Activated CD4-positive, alpha-beta memory T cell treated with anti-CD3 and anti-CD28 coated beads for 36 hours (primary cell): ENCODE measurements around the gene GPR146. TPM values are rescaled to one million over a fixed set of nuclear protein-coding genes. Genes with fewer than 3 reads are reported as not detected.
"Not testable (repeated sequence)": the region's sequence is repeated elsewhere in the genome, so short reads cannot be mapped to it uniquely, and the experiment has no call there.

Experiments used
- CTCF ChIA-PET: fragments of 350-600 bp; sonication (Branson Sonifier 250); formaldehyde crosslinking; loops from one replicate; lab custom pipeline; 2021; ENCODE audit warnings: antibody characterized with exemption, inconsistent platforms; lab: Charles Lee
- POLR2A ChIA-PET: fragments of 350-600 bp; sonication (Branson Sonifier 250); formaldehyde crosslinking; loops from one replicate; lab custom pipeline; 2021; ENCODE audit warnings: antibody characterized with exemption; lab: Charles Lee
- DNase-seq: peaks from one replicate; pipeline ENCODE4 v3.0.0-alpha.2; 2020
- H3K27ac Mint-ChIP-seq: one replicate; pipeline ENCODE4 v1.8.0; 2021; ENCODE audit warnings: mixed read lengths
- H3K27me3 Mint-ChIP-seq: one replicate; pipeline ENCODE4 v1.8.0; 2021; ENCODE audit warnings: mixed read lengths
- H3K36me3 Mint-ChIP-seq: one replicate; pipeline ENCODE4 v1.8.0; 2021; ENCODE audit warnings: mixed read lengths
- H3K4me1 Mint-ChIP-seq: one replicate; pipeline ENCODE4 v1.8.0; 2021; ENCODE audit warnings: low read depth, mixed read lengths
- H3K4me3 Mint-ChIP-seq: one replicate; pipeline ENCODE4 v1.8.0; 2021; ENCODE audit warnings: mild to moderate bottlenecking, mixed read lengths
- H3K9me3 Mint-ChIP-seq: one replicate; pipeline ENCODE4 v1.8.0; 2021; ENCODE audit warnings: mixed read lengths
- intact Hi-C: fragments of 100-400 bp; cut with micrococcal nuclease; formaldehyde crosslinking; loops from one replicate; pipeline ENCODE4 v1.15.1; 2023
- total RNA-seq, 2 experiments: library from RNA; stranded (reverse); gene quantifications; one replicate each; pipeline ENCODE4 v1.2.3, GENCODE V29; 2021

Gene GPR146
- total RNA-seq, 2 experiments from 2014 or later = 1.6 to 2.1 TPM

DNA sequence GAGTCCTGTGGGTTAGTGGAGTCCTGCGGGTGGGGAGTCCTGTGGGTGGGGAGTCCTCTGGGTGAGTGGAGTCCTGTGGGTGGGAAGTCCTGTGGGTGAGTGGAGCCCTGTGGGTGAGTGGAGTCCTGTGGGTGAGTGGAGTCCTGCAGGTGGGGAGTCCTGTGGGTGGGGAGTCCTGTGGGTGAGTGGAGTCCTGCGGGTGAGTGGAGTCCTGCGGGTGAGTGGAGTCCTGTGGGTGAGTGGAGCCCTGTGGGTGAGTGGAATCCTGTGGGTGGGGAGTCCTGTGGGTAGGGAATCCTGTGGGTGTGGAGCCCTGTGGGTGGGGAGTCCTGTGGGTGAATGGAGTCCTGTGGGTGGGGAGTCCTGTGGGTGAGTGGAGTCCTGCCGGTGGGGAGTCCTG is 42.3 kb upstream of the GPR146 start:
- H3K36me3 Mint-ChIP-seq, POLR2A ChIA-PET, H3K27ac Mint-ChIP-seq, CTCF ChIA-PET, H3K9me3 Mint-ChIP-seq, DNase-seq, H3K27me3 Mint-ChIP-seq, H3K4me3 Mint-ChIP-seq, intact Hi-C loops, H3K4me1 Mint-ChIP-seq: not testable (repeated sequence)

DNA sequence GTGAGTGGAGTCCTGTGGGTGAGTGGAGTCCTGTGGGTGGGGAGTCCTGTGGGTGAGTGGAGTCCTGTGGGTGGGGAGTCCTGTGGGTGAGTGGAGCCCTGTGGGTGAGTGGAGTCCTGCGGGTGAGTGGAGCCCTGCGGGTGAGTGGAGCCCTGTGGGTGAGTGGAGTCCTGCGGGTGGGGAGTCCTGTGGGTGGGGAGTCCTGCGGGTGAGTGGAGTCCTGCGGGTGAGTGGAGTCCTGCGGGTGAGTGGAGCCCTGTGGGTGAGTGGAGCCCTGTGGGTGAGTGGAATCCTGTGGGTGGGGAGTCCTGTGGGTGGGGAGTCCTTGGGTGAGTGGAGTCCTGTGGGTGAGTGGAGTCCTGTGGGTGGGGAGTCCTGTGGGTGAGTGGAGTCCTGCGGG is 41.9 kb upstream of the GPR146 start:
- H3K27ac Mint-ChIP-seq, DNase-seq, H3K4me3 Mint-ChIP-seq, H3K9me3 Mint-ChIP-seq, intact Hi-C loops, H3K27me3 Mint-ChIP-seq, CTCF ChIA-PET, POLR2A ChIA-PET, H3K36me3 Mint-ChIP-seq, H3K4me1 Mint-ChIP-seq: not testable (repeated sequence)

DNA sequence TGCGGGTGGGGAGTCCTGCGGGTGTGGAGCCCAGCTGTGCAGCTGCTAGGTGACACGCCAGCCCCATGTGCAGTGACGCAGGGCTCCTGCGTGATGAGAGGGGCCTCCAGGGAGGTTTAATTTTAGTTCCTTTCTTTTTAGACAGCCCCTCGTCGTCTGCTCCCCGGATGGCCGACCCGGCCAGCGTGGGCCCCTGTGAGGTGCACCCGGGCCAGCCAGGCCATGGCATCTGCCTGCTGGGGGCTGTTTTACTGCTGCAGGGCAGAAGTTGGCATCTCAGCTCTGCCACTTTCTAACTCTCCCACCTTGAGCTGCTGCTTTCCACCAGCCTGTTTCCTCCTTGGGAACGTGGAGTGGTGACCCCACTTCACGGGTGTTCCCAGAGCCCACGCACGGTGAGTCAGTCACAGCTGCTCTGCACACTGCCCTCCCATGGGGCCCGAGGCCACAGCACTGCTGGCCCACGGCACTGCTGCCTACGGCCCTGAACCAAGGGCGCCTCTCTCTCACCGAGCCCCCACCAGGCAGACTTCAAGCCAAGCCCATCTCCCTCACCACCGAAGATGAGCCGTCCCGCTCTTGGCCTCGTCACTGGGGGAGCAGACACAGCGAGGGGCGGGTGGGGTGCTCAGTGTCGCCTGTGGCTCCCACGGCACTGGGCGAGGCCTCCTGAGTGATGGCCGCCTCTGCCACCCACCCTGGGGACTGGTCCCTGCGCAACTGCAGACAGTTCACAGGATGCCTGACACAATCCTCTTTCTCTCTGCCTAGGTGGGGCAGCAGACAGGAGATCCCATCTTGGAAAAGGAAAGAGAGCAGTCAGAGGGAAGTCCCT is 40.1 kb upstream of the GPR146 start:
- Mint-ChIP-seq H3K4me3 (no peak overlapping the region), H3K27me3 (no peaks in the 10 kb centered on the region), H3K4me1 (no peaks in the 10 kb centered on the region)

DNA sequence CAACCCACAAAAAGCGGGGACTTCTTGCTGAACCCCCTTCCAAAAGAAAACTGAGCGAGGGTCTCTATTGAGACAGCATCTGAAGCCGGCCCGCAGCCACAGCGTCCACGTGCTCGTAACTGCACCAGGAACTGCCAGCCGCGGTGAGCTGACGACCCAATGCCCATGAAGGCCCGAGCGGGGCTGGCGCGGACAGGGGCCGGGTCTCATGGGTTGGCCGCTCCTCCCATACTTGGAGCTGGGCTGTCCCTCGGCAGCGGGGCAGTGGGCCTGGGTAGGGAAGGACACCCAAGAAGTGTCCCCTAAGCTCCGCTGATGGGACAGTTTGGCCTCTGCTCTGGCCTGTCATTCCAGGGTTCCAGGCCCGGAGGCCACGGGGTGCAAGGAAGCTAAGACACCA is 39.0 kb upstream of the GPR146 start:
- ChIA-PET CTCF (interaction anchor here (2.3 kb wide), 1 partner anchor 12 kb away, joined by 13 read pairs; no protein-coding TSS in a partner anchor), POLR2A (no interaction called here)
- DNase-seq = no peak
- H3K27ac Mint-ChIP-seq = no peak overlapping the region
- H3K27me3 Mint-ChIP-seq = no peaks in the 10 kb centered on the region
- intact Hi-C loops = no loop called here
- no peaks in the 10 kb centered on the region for H3K4me1 Mint-ChIP-seq
- no peak overlapping the region for H3K4me3 Mint-ChIP-seq
- H3K9me3 Mint-ChIP-seq = no peaks in the 10 kb centered on the region
- peaks cover 6% of the 10 kb centered on the region for H3K36me3 Mint-ChIP-seq

More for the DNA sequence above, 40.1 kb upstream of the GPR146 start:
- no peak overlapping the region for H3K27ac Mint-ChIP-seq
- POLR2A ChIA-PET = no interaction called here
- intact Hi-C loops = no loop called here
- H3K36me3 Mint-ChIP-seq = peaks cover 4% of the 10 kb centered on the region
- no peak for DNase-seq
- no peaks in the 10 kb centered on the region for H3K9me3 Mint-ChIP-seq
- CTCF ChIA-PET = interaction anchor here (2.3 kb wide), 1 partner anchor 11 kb away, joined by 13 read pairs; no protein-coding TSS in a partner anchor

GRCh38 chr7:1007901-1008300 is 36.4 kb upstream of the GPR146 start:
- Mint-ChIP-seq H3K9me3 (no peaks in the 10 kb centered on the region), H3K4me1 (peaks cover 6% of the 10 kb centered on the region), H3K4me3 (no peak overlapping the region), H3K27me3 (no peaks in the 10 kb centered on the region), H3K36me3 (peaks cover 6% of the 10 kb centered on the region), H3K27ac (no peak overlapping the region)
- ChIA-PET POLR2A (interaction anchor here (1.0 kb wide), 1 partner anchor 36 kb away, joined by 3 read pairs; no protein-coding TSS in a partner anchor), CTCF (no interaction called here)
- intact Hi-C loops = no loop called here
- no peak for DNase-seq

DNA sequence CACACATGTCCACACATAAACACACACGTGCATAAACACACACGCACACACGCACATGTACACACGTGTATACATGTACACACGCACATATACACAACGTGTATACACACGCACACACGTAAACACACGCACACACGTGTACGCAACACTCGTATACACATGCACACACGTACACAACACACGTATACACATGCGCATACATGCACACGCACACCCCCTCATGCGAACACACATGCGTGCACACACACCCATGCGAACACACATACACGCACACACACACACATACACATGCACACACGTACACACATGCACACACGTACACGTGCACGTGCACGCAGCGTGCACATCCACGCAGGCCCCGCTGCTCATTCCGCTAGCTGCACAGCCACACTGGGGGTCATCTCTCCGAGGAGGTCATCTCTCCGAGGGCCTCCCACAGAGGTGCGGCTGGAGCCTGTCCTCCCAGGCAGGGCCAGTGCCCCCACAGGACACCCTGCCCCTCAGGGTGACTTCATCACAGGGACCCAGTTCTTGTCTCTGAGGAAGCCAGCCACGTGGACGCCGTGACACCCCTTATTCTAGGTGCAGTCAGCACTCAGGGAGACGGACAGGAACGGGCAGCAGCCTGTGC is 35.5 kb upstream of the GPR146 start:
- ChIA-PET CTCF (interaction anchor here (1.1 kb wide), 1 partner anchor 16 kb away, joined by 3 read pairs; no protein-coding TSS in a partner anchor), POLR2A (no interaction called here)
- intact Hi-C loops = no loop called here
- Mint-ChIP-seq H3K9me3 (no peaks in the 10 kb centered on the region), H3K27ac (no peak overlapping the region), H3K4me1 (peaks cover 6% of the 10 kb centered on the region), H3K36me3 (peaks cover 6% of the 10 kb centered on the region), H3K27me3 (no peaks in the 10 kb centered on the region), H3K4me3 (no peak overlapping the region)
- no peak for DNase-seq

DNA sequence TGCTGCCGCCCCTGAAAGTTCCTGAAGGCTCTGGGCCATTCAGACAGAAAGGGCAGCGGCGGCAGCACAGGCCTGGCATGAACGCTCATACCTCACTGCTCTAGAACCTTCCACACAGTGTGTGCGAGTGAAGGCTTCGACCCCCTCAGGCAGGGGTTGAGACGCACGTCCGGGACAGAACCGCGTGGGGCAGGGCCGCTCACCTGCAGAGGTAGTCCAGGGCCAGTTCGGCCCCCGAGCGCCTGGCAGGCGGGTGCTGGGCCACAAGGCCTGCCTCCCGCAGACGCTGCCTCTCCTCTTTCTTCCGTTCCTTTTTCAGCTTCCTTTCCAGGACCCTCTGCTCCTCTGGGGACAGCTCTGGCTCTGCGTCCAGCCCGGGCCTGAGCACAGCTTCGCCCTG is 34.6 kb upstream of the GPR146 start:
- H3K4me1 Mint-ChIP-seq = peaks cover 6% of the 10 kb centered on the region
- POLR2A ChIA-PET = no interaction called here

GRCh38 chr7:1010226-1010625 is 34.1 kb upstream of the GPR146 start:
- ChIA-PET CTCF (no interaction called here), POLR2A (no interaction called here)
- no peak for DNase-seq
- no peaks in the 10 kb centered on the region for H3K27me3 Mint-ChIP-seq
- peaks cover 6% of the 10 kb centered on the region for H3K4me1 Mint-ChIP-seq
- no peak overlapping the region for H3K4me3 Mint-ChIP-seq
- no peak overlapping the region for H3K27ac Mint-ChIP-seq
- H3K36me3 Mint-ChIP-seq = peaks cover 6% of the 10 kb centered on the region
- no peaks in the 10 kb centered on the region for H3K9me3 Mint-ChIP-seq
- intact Hi-C loops = no loop called here

More for the DNA sequence above, 34.6 kb upstream of the GPR146 start:
- H3K4me3 Mint-ChIP-seq = no peak overlapping the region
- no peaks in the 10 kb centered on the region for H3K9me3 Mint-ChIP-seq
- DNase-seq = no peak
- CTCF ChIA-PET = no interaction called here
- intact Hi-C loops = no loop called here
- H3K36me3 Mint-ChIP-seq = peaks cover 6% of the 10 kb centered on the region
- no peak overlapping the region for H3K27ac Mint-ChIP-seq
- no peaks in the 10 kb centered on the region for H3K27me3 Mint-ChIP-seq

DNA sequence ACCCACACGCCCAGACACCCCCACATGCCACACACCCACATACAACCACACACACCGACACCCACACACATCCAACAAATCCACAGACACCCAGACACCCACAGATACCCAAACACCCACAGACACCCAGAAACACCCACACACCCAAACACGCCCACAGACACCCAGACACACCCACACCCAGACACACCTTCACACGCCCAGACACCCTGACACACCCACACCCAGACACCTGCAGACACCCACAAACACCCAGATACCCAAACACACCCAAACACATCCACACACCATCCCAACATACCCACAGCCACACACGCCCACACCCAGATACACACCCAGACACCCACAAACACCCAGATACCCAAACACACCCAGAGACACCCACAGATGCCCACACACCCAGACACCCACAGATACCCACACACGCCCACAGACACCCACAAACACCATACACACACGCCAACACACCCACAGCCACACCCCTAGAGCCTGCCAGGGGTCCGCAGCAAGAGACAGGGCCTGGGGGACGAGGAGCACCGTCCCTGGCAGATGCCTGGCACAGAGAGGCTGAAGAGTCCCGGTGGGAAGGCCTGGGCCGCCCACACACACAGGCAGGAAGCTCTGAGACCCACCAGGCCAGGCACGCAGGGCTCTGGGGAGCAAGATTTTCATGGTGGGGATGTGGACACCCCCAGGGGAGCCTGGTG is 32.9 kb upstream of the GPR146 start:
- H3K4me3 Mint-ChIP-seq = no peak overlapping the region
- no peak for DNase-seq
- H3K4me1 Mint-ChIP-seq = peaks cover 6% of the 10 kb centered on the region
- intact Hi-C loops = no loop called here
- H3K27me3 Mint-ChIP-seq = no peaks in the 10 kb centered on the region
- POLR2A ChIA-PET = no interaction called here
- CTCF ChIA-PET = interaction anchor here (2.5 kb wide), 1 partner anchor 18 kb away, joined by 12 read pairs; no protein-coding TSS in a partner anchor
- H3K36me3 Mint-ChIP-seq = peaks cover 6% of the 10 kb centered on the region
- no peak overlapping the region for H3K27ac Mint-ChIP-seq
- no peaks in the 10 kb centered on the region for H3K9me3 Mint-ChIP-seq

DNA sequence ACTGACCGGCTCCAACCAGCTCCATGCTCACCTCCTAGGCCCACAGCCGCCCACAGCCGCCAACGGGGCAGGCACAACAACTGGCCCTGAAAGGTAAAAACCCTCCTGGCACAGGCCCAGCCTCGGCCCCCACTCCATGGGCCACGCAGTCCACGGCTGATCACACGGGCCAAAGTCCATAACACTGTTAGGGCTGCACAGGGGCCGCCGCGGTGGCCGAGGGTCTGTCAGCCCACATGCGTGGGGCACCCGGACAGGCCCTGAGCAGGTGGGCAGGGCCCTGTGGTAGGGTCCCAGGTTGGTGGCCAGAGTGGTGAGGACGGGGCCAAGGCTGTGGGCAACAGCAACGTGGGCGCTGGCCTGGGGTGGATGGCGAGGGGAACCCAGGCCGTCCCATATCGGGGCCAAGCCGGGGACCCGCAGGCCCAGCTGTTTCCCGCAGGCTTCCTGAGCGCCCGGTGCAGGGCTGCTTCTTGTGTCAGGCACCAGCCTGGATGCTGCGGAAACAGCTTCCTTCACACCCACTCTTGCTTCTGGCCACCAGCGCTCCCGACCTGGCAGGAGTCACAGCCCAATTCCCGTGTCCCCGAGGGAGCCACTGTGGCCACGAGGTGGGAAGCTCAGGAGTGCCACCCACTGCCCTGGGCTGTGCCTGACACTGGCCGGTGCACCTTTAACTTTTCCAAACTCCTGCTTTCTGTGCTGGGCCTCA is 32.2 kb upstream of the GPR146 start:
- no peaks in the 10 kb centered on the region for H3K27me3 Mint-ChIP-seq
- no peaks in the 10 kb centered on the region for H3K9me3 Mint-ChIP-seq
- intact Hi-C loops = no loop called here
- no peak for DNase-seq
- H3K4me3 Mint-ChIP-seq = no peak overlapping the region
- peaks cover 6% of the 10 kb centered on the region for H3K36me3 Mint-ChIP-seq
- POLR2A ChIA-PET = no interaction called here
- H3K4me1 Mint-ChIP-seq = peaks cover 6% of the 10 kb centered on the region
- H3K27ac Mint-ChIP-seq = no peak overlapping the region
- CTCF ChIA-PET = interaction anchor here (1.4 to 2.5 kb wide), 2 partner anchors 19 to 54 kb away, joined by 6 to 12 read pairs; no protein-coding TSS in a partner anchor

- CTCF ChIA-PET = interaction anchor here (1.4 to 2.5 kb wide), 2 partner anchors 19 to 53 kb away, joined by 6 to 12 read pairs; no protein-coding TSS in a partner anchor
- Mint-ChIP-seq H3K27me3 (no peaks in the 10 kb centered on the region), H3K9me3 (no peaks in the 10 kb centered on the region), H3K27ac (no peak overlapping the region), H3K4me1 (peaks cover 6% of the 10 kb centered on the region), H3K36me3 (peaks cover 6% of the 10 kb centered on the region), H3K4me3 (no peak overlapping the region)
- POLR2A ChIA-PET = no interaction called here
- intact Hi-C loops = no loop called here
- no peak for DNase-seq
Observed at GRCh38 chr7:1012716-1013095, 31.6 kb upstream of the GPR146 start.
